ENCODE measurements around the gene TMEM163.

Gene TMEM163

DNA sequence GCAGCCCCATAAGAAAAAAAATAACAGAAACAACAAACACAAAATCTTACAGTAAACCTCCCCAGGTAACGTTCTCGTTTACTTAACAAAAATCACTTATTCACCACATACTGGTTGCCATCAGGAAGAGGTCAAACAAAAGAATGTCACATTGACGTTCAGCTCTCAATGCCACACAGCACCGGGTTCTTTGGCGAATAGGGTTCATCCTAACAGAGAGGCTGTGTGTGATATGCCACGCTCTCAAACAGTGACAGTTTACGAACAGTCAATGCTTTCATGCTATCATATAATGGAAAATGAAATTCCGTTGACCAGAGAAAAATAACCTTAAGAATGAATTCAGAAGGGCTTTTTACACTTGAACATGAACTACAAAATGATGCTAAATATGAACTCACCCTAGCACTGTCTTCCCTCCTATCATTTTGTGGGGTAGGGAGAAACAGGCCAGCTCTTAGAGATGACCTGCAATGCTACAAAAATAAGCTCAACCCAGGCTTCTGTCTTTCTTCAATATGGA, 2.0 kb downstream of the TMEM163 start:
- no peak overlapping the region for H3K4me3 ChIP-seq (ENCODE audit: low read depth, low read length)

DNA sequence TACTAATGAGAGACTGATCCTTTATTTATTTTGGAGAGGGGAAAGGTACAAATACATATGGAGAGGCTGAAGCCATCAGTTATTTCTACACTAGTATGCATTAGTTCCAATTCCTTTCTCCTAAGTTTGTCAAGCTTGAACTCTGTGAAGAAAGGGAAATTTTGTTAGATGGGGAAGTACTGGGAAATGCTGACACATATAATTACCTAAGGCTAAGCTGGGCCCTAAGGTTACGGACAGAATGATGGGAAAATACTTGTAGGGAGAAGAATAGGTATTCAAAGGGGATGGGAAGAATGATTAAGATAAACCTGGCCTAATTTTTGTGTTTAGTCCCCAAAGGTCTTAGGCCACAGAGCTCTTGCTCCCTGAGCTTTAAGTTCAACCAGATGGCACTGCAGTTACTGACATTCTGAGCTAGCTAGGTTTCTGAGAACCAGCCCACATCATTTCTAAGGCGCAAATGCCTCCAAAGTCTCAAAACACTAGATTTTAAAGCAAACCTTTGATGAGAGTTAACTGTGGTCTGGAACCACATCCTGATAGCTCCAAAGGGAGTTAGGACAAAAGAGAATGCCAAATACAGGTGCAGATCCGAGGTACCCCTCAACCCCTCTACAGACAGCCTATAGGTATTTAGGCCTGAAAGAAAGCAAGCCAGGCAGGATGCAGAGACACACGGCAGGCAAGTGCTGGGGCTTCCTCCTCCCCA, 2.7 kb downstream of the TMEM163 start:
- TF ChIP-seq, protein P1, sequence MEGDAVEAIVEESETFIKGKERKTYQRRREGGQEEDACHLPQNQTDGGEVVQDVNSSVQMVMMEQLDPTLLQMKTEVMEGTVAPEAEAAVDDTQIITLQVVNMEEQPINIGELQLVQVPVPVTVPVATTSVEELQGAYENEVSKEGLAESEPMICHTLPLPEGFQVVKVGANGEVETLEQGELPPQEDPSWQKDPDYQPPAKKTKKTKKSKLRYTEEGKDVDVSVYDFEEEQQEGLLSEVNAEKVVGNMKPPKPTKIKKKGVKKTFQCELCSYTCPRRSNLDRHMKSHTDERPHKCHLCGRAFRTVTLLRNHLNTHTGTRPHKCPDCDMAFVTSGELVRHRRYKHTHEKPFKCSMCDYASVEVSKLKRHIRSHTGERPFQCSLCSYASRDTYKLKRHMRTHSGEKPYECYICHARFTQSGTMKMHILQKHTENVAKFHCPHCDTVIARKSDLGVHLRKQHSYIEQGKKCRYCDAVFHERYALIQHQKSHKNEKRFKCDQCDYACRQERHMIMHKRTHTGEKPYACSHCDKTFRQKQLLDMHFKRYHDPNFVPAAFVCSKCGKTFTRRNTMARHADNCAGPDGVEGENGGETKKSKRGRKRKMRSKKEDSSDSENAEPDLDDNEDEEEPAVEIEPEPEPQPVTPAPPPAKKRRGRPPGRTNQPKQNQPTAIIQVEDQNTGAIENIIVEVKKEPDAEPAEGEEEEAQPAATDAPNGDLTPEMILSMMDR (IDR thresholded peaks at IDR 0.05; ENCODE audit: low read depth, low read length, missing control alignments): no peak
- no peak for DNase-seq (ENCODE audit: low read depth)
- H3K4me3 ChIP-seq (ENCODE audit: low read depth, low read length): no peak overlapping the region

More for the DNA sequence above, 2.0 kb downstream of the TMEM163 start:
- no peak for DNase-seq (ENCODE audit: low read depth)
- TF ChIP-seq, protein P1 (IDR thresholded peaks at IDR 0.05; ENCODE audit: low read depth, low read length, missing control alignments): no peak

DNA sequence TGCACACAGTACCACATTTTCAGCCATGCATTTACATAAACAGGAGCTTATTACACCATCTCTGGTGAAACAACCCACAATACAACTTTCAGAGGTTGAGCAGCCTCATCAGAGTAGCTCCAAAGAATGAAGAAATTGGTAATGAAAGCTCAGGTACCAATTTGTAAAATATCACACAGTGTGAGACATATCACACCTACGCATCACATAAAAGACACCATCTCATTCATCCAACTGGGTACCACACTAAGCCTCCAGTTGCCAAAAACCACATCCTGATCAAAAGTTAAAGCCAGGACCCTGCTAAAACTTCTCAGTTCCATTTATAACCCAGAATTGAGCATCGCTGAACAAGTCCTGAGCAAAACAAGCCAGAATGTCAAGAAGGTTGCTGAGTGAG, 4.6 kb downstream of the TMEM163 start:
- TF ChIP-seq, protein P1 (IDR thresholded peaks at IDR 0.05; ENCODE audit: low read depth, low read length, missing control alignments): no peak
- no peak overlapping the region for H3K4me3 ChIP-seq (ENCODE audit: low read depth, low read length)
- no peak for DNase-seq (ENCODE audit: low read depth)

DNA sequence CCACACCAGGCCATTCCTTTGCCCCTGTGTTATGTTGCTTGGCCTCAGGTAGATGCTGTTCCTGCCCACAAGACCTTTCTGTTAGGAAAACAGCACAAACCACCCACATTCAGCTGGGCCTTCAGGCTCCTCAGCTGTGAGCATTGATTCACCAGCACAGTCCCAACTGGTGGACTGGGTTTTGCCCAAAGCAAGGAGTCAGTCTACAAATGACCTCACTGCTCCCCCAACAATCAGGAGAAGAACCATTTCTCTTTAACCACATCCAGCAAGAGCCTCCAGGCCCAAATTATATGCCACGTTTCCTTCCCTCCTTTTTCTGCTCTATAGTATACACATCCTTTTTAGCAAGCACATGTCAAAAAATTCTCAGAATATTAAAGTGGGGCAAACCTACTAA, 5.2 kb downstream of the TMEM163 start:
- TF ChIP-seq, protein P1 (IDR thresholded peaks at IDR 0.05; ENCODE audit: low read depth, low read length, missing control alignments): no peak
- no peak overlapping the region for H3K4me3 ChIP-seq (ENCODE audit: low read depth, low read length)
- DNase-seq (ENCODE audit: low read depth): no peak

DNA sequence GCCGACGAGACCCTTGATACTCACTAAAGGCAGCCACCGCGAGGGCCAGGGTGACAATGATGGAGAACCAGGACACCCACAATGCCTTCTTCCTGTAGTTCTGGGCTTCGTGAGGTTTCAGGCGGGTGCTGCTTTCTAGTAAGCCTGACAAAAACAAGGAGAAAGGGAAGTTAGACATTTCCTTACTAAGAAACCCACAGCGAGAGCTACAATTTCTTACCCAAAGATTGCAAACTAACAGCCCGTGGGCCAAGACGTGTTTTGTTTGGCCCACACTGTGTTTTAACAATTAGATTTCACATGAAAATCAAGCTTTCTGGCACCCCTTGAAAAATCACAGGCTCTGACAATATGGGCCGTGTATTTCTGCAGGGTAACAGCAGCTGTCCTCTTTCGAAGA, 5.6 kb downstream of the TMEM163 start:
- DNase-seq (ENCODE audit: low read depth): no peak
- H3K4me3 ChIP-seq (ENCODE audit: low read depth, low read length): no peak overlapping the region
- TF ChIP-seq, protein P1 (IDR thresholded peaks at IDR 0.05; ENCODE audit: low read depth, low read length, missing control alignments): no peak

DNA sequence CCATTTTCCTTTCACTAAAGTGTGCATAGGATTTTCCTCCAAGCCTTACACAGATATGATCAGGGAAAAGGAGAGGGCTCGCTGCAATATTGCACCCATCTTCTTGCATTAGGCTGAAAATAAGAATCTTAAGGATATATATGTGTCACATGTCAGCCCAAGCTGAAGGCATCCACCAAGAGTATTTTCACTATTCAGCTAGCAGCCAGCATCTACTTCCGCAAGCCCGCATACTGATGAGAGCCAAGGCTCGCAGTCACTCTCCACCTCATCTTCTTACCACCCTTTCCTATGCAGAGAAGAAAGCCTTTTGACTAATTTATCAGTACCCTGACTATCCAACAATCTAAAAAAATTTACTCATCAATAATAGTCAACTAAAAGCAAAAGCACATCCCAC, 6.1 kb downstream of the TMEM163 start:
- TF ChIP-seq, protein P1 (IDR thresholded peaks at IDR 0.05; ENCODE audit: low read depth, low read length, missing control alignments): no peak
- no peak for DNase-seq (ENCODE audit: low read depth)

GRCh38 chr2:134712299-134712698, 6.5 kb downstream of the TMEM163 start:
- TF ChIP-seq, protein P1 (IDR thresholded peaks at IDR 0.05; ENCODE audit: low read depth, low read length, missing control alignments): no peak
- DNase-seq (ENCODE audit: low read depth): no peak
- H3K4me3 ChIP-seq (ENCODE audit: low read depth, low read length): no peak overlapping the region

More for the DNA sequence above, 6.1 kb downstream of the TMEM163 start:
- H3K4me3 ChIP-seq (ENCODE audit: low read depth, low read length): no peak overlapping the region

Data from GM12864 (cell line).